ENCODE measurements around the gene COA1.

COA1 gene

DNA sequence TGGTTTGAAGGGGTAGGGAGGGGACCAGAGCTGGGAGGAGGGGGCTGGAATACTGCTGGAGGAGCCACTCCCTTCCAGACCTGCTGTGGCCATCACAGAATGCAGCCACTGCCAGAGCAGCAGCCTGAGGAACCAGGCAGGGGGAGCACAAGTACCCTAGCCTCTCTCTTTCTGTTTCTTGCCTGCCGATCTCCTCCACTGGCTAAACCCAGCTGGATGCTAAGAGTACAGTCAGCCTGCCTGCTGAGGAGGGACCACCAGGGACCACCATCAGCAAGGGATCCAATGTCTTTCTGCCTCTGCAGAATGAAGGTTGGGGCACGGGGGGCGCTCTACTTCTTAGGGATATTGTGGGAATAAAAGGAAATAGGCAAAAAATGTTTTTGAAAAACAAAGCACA, 33.9 kb upstream of the COA1 start:
- H3K4me3 ChIP-seq (ENCODE audit: low read depth, low read length): peak overlapping the region; percentile 9
- no peak for DNase-seq (ENCODE audit: low read depth)
- TF ChIP-seq, protein P1, sequence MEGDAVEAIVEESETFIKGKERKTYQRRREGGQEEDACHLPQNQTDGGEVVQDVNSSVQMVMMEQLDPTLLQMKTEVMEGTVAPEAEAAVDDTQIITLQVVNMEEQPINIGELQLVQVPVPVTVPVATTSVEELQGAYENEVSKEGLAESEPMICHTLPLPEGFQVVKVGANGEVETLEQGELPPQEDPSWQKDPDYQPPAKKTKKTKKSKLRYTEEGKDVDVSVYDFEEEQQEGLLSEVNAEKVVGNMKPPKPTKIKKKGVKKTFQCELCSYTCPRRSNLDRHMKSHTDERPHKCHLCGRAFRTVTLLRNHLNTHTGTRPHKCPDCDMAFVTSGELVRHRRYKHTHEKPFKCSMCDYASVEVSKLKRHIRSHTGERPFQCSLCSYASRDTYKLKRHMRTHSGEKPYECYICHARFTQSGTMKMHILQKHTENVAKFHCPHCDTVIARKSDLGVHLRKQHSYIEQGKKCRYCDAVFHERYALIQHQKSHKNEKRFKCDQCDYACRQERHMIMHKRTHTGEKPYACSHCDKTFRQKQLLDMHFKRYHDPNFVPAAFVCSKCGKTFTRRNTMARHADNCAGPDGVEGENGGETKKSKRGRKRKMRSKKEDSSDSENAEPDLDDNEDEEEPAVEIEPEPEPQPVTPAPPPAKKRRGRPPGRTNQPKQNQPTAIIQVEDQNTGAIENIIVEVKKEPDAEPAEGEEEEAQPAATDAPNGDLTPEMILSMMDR (IDR thresholded peaks at IDR 0.05; ENCODE audit: control insufficient read depth, extremely low read depth, insufficient read depth): peak; percentile 22; the same call in 1 of the 2 replicates

DNA sequence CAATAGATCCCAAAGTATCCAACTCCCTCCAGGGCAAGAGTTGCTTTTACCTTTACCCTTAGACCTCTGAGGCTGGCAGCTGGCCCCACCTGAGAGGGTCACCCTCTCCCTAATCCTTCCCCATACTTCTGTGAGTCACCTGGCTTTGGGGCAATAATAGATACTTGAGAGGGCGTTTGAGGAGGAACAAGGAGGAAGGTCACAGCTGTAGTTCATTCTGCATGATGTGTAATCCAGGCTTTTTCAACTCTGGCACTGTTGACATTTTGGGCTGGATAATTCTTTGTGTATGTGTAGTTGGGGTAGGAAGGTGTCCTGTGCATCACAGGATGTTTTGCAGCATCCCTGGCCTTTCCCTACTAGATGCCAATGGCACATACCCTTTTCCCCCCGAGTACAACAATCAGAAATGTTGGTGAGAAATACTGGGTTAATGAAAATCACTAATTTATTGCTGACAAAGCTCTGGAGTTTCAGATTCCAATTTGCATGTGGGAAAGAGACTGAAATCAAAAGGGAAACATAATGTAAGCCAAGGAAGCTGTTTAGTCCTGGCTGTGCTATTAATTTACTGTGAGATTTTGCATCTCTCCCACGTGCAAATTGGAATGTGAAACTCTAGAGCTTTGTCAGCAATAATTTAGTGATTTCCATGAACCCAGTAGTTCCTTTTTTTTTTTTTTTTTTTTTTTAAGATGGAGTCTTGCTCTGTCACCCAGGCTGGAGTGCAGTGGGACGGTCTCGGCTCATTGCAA, 32.8 kb upstream of the COA1 start:
- H3K4me3 ChIP-seq (ENCODE audit: low read depth, low read length): no peak overlapping the region
- DNase-seq (ENCODE audit: low read depth): no peak
- TF ChIP-seq, protein P1 (IDR thresholded peaks at IDR 0.05; ENCODE audit: control insufficient read depth, extremely low read depth, insufficient read depth): no peak

DNA sequence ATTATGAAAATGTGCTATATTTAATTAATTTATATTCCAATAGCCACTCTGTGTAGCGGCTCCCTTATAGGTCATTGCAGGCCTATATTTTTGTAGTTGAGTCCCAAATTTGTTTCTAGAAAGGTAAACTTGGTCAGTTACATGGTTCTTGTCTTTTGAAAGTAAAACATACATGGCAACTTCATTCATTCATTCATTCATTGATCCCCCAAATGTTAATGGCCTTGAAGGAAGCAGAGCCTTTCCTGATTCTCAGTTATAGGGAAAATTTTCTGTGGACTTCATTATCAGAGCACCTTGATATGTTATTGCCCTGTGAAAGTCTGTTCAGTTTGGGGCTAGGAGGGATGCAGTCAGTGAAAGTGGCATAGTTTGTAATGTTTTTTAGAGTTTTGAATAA, 32.1 kb upstream of the COA1 start:
- no peak for DNase-seq (ENCODE audit: low read depth)
- H3K4me3 ChIP-seq (ENCODE audit: low read depth, low read length): no peak overlapping the region
- TF ChIP-seq, protein P1 (IDR thresholded peaks at IDR 0.05; ENCODE audit: control insufficient read depth, extremely low read depth, insufficient read depth): no peak

DNA sequence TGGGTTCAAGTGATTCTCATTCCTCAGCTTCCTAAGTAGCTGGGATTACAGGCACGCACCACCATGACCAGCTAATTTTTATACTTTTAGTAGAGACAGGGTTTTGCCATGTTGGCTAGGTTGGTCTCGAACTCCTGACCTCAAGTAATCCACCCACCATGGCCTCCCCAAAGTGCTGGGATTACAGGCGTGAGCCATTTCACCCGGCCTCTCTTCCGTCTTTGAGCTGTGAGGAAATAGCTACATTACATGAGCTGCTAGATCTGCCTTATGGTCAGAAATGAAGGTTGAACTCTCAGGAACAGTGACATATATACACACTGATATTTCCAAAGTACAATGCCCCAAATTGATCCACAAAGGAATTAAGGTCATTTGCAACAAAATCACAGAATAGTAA, 31.5 kb upstream of the COA1 start:
- H3K4me3 ChIP-seq (ENCODE audit: low read depth, low read length): no peak overlapping the region
- TF ChIP-seq, protein P1 (IDR thresholded peaks at IDR 0.05; ENCODE audit: control insufficient read depth, extremely low read depth, insufficient read depth): no peak
- no peak for DNase-seq (ENCODE audit: low read depth)

DNA sequence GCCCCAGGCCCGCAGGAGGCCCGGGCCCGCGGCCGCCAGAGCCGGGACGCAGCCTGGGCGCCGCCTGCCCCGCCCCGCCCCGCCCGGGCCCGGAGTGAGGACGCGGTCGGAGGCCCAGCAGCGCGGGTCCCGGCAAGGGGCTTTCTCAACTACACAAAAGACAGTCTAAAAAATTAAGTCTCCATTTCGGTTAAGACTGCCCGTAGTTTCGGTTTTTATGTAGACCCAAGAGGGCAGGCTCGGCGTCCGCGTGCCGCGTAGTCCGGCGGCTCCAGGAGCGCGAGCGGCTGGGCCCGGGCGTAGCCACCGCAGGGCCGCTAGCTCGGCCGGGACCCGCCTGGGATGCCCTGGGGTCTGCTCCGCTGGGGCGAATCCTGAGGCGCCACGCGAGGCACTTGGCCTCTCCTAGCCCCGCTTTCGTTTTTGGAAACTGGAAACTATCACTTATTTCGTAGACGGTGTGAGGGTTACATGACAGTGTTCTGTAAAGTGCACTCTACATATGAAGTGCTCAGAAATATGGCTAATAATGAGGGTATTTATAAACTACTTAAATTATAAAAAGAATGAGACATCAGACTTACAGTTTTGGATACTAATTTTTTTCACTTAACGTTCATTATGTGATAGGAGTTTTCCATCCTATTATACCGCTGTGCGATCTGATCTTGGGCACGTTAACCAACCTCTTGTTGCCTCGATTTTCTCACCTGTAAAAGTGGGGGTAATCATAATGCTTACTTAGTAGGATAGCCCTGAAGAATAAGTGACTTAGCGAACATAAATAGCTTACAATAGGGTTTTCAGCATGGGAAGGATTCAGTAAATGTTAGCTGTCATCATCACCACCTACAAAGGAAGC, 29.7 kb upstream of the COA1 start:
- peak overlapping the region; percentile 75 for H3K4me3 ChIP-seq (ENCODE audit: low read depth, low read length)
- no peak for DNase-seq (ENCODE audit: low read depth)
- TF ChIP-seq, protein P1 (IDR thresholded peaks at IDR 0.05; ENCODE audit: control insufficient read depth, extremely low read depth, insufficient read depth): no peak

DNA sequence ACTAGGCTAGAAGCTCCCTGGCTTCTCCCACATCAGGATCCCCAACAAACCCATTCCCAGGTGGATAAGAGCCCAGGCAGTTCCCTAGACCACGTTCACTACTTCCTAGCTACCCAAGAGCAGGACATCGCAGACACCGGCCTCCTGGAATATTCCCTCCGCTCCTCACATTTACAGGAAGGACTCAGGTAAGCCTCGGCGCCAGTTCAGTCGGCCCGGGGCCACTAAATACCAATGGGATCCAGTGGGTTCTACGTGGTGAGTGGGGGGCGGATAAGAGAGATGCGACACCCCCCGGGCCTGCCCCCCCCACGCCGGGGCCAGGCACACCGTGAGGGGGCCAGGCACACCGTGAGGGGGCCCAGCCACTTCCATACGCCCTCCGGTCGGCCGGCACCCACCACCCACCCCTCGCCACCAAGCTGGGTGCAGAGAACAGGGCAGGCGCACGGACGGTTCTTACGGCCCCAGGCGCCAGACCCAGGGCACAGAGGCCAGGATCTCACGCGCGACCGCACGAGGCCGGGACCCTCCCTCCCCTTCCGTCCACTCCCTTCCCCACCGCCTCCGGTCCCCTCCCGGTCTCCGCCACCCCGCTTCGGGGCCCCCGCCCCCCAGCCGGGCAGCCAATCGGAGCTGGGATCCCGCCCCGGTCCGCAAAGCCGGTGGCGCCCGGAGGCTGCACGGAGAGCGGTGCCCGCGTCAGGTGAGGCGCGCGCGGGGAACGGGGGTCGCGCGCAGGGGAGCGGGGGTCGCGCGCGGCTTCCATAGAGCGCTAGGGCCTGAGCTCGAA, 28.9 kb upstream of the COA1 start, which contains the start of gene BLVRA:
BLVRA (plus strand) TSS at position 652 of the 793 bp plus-strand sequence. CDS start 12,479 bp downstream, outside the sequence.
- no peak for DNase-seq (ENCODE audit: low read depth)
- TF ChIP-seq, protein P1 (IDR thresholded peaks at IDR 0.05; ENCODE audit: control insufficient read depth, extremely low read depth, insufficient read depth): no peak
- H3K4me3 ChIP-seq (ENCODE audit: low read depth, low read length): peak within 1 kb of the TSS; percentile 75
